GM23248 (cell line): Measurements from ENCODE around the gene CLSTN2.

Source experiments
- EZH2 ChIP-seq: fragments of 200-600 bp; sonication (generic); IDR thresholded peaks from 2 replicates; pipeline ENCODE4 v1.6.1; 2018; ENCODE audit warnings: antibody characterized with exemption, mild to moderate bottlenecking; ENCODE audit not compliant: insufficient read depth, poor library complexity, severe bottlenecking
- EZH2phosphoT487 ChIP-seq: fragments of 200-600 bp; sonication (generic); IDR thresholded peaks from 2 replicates; pipeline ENCODE4 v1.6.1; 2018; ENCODE audit warnings: antibody characterized with exemption, moderate library complexity, mild to moderate bottlenecking, low read depth; ENCODE audit not compliant: insufficient read depth

DNA sequence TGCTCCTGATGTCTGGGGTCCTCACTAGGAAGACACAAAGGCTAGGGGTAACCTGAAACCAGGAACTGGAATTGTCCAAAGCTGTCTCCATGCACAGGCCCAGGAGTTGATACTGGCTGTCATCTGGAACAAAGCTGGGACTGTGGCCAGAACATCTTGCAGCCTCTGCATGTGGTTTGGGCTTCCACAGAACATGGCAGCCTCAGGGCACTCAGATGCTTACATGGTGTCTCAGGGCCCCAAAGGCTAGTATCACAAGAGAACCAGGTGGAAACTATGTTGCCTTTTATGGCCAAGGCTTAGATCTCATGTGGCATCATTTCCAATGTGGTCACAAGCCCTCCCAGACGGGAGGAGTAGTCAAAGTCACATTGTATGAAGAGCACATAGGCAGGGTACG, 407.7 kb downstream of the CLSTN2 start:
- TF ChIP-seq EZH2 (no peak), EZH2phosphoT487 (no peak)
